GM10266 (cell line): ENCODE data around the gene S100A8.

Experiments
- DNase-seq: peaks from one replicate; pipeline ENCODE4 v3.0.0; 2012; ENCODE audit errors: extremely low spot score
- CTCF ChIP-seq: IDR thresholded peaks from 2 replicates; pipeline ENCODE4 v1.5.1; 2012; ENCODE audit warnings: mild to moderate bottlenecking, low read depth; ENCODE audit not compliant: control insufficient read depth, insufficient read depth; ENCODE audit errors: missing control alignments

The S100A8 gene

GRCh38 chr1:153364156-153364555, 26.7 kb downstream of the S100A8 start:
- no peak for TF ChIP-seq CTCF
- DNase-seq: no peak

GRCh38 chr1:153363641-153364040, 27.2 kb downstream of the S100A8 start:
- TF ChIP-seq CTCF: no peak
- DNase-seq: no peak

GRCh38 chr1:153362187-153362775, 28.6 kb downstream of the S100A8 start:
- no peak for DNase-seq
- no peak for TF ChIP-seq CTCF

GRCh38 chr1:153361480-153362109, 29.3 kb downstream of the S100A8 start:
- TF ChIP-seq CTCF: no peak
- no peak for DNase-seq

- DNase-seq: no peak
- no peak for TF ChIP-seq CTCF
These were observed 30.0 kb downstream of the S100A8 start for GRCh38 chr1:153360592-153361479.

- DNase-seq: no peak
- no peak for TF ChIP-seq CTCF
These were observed 30.7 kb downstream of the S100A8 start for GRCh38 chr1:153360190-153360589.
